Neural crest cell (in vitro differentiated cells): ENCODE results near the gene ZGPAT. TPM values are rescaled to one million over a fixed set of nuclear protein-coding genes. Genes with fewer than 3 reads are reported as not detected.
A peak's percentile ranks its signal among the peaks of the same experiment; 100 is the strongest.

ENCODE experiments used
- DNase-seq: peaks from one replicate; pipeline ENCODE4 v3.0.0; 2021; ENCODE audit warnings: low read depth, mixed read lengths, low spot score
- H3K27ac Mint-ChIP-seq: one replicate; pipeline ENCODE4 v1.8.0; 2021; ENCODE audit warnings: mild to moderate bottlenecking, mixed read lengths; ENCODE audit not compliant: unreplicated experiment
- H3K27me3 Mint-ChIP-seq: 2 replicates; pipeline ENCODE4 v1.8.0; 2021; ENCODE audit warnings: low read depth, mild to moderate bottlenecking, mixed read lengths
- H3K36me3 Mint-ChIP-seq: 2 replicates; pipeline ENCODE4 v1.8.0; 2021; ENCODE audit warnings: low read depth, mild to moderate bottlenecking, mixed read lengths
- H3K4me1 Mint-ChIP-seq: 2 replicates; pipeline ENCODE4 v1.8.0; 2021; ENCODE audit warnings: mixed read lengths
- H3K4me3 Mint-ChIP-seq: one replicate; pipeline ENCODE4 v1.8.0; 2021; ENCODE audit warnings: mild to moderate bottlenecking, mixed read lengths
- H3K9me3 Mint-ChIP-seq: 2 replicates; pipeline ENCODE4 v1.8.0; 2021; ENCODE audit warnings: mixed read lengths
- CTCF ChIP-seq: fragments of 200-600 bp; sonication (generic); conservative IDR thresholded peaks from 2 replicates; pipeline ENCODE4 v1.5.0; 2021; ENCODE audit warnings: antibody characterized with exemption, mild to moderate bottlenecking
- total RNA-seq: library from RNA; stranded (reverse); gene quantifications from 2 replicates; pipeline ENCODE4 v1.2.1, GENCODE V29; 2021

Gene ZGPAT
- total RNA-seq, 1 donor from 2014 or later: 31.3 TPM

GRCh38 chr20:63748070-63748933, 40.5 kb downstream of the ZGPAT start:
- H3K9me3 Mint-ChIP-seq: no peaks in the 10 kb centered on the region
- no peak for DNase-seq
- peak overlapping the region; percentile 66 for H3K4me3 Mint-ChIP-seq
- no peak overlapping the region for H3K27ac Mint-ChIP-seq
- H3K4me1 Mint-ChIP-seq: peaks cover 4% of the 10 kb centered on the region
- no peak for TF ChIP-seq CTCF
- H3K36me3 Mint-ChIP-seq: peaks cover 7% of the 10 kb centered on the region
- H3K27me3 Mint-ChIP-seq: peaks cover 4% of the 10 kb centered on the region

GRCh38 chr20:63748934-63749270, 41.1 kb downstream of the ZGPAT start:
- Mint-ChIP-seq H3K4me1 (peaks cover 4% of the 10 kb centered on the region), H3K4me3 (peak overlapping the region; percentile 66), H3K36me3 (peaks cover 7% of the 10 kb centered on the region), H3K27ac (no peak overlapping the region), H3K27me3 (peaks cover 4% of the 10 kb centered on the region), H3K9me3 (no peaks in the 10 kb centered on the region)
- no peak for TF ChIP-seq CTCF
- DNase-seq: no peak

- Mint-ChIP-seq H3K9me3 (no peaks in the 10 kb centered on the region), H3K27me3 (peaks cover 4% of the 10 kb centered on the region), H3K4me1 (peaks cover 8% of the 10 kb centered on the region), H3K4me3 (no peak overlapping the region), H3K36me3 (peaks cover 7% of the 10 kb centered on the region), H3K27ac (no peak overlapping the region)
- no peak for DNase-seq
- no peak for TF ChIP-seq CTCF
These were observed 42.0 kb downstream of the ZGPAT start for GRCh38 chr20:63749597-63750508.

- Mint-ChIP-seq H3K9me3 (no peaks in the 10 kb centered on the region), H3K36me3 (peaks cover 3% of the 10 kb centered on the region), H3K4me3 (no peak overlapping the region), H3K27me3 (peaks cover under 1% of the 10 kb centered on the region), H3K4me1 (peaks cover 16% of the 10 kb centered on the region), H3K27ac (no peak overlapping the region)
- TF ChIP-seq CTCF: no peak
- no peak for DNase-seq
These were observed 43.1 kb downstream of the ZGPAT start for GRCh38 chr20:63750807-63751470.

- Mint-ChIP-seq H3K4me3 (no peak overlapping the region), H3K27ac (no peak overlapping the region), H3K9me3 (no peaks in the 10 kb centered on the region), H3K27me3 (no peaks in the 10 kb centered on the region), H3K4me1 (peaks cover 16% of the 10 kb centered on the region), H3K36me3 (peaks cover 3% of the 10 kb centered on the region)
- no peak for TF ChIP-seq CTCF
- DNase-seq: no peak
These were observed 43.8 kb downstream of the ZGPAT start for GRCh38 chr20:63751471-63752271.
